Superior temporal gyrus (tissue), 1 donor: ENCODE data around the gene ADCY5.

ENCODE experiments used
- DNase-seq: peaks from one replicate; pipeline ENCODE4 v3.0.0-alpha.2; 2016; ENCODE audit errors: extremely low spot score

ADCY5 gene

GRCh38 chr3:123386477-123387040 lies 62.3 kb downstream of the ADCY5 start:
- no peak for DNase-seq

GRCh38 chr3:123385981-123386380 lies 62.9 kb downstream of the ADCY5 start:
- no peak for DNase-seq

- DNase-seq = no peak
Observed at GRCh38 chr3:123385499-123385898, 63.4 kb downstream of the ADCY5 start.

GRCh38 chr3:123385001-123385401 lies 63.9 kb downstream of the ADCY5 start:
- no peak for DNase-seq

- DNase-seq = no peak
Observed at GRCh38 chr3:123384256-123384655, 64.6 kb downstream of the ADCY5 start.

GRCh38 chr3:123383091-123384053 lies 65.5 kb downstream of the ADCY5 start:
- no peak for DNase-seq

GRCh38 chr3:123380261-123380660 lies 68.6 kb downstream of the ADCY5 start:
- no peak for DNase-seq

GRCh38 chr3:123379041-123379830 lies 69.7 kb downstream of the ADCY5 start:
- DNase-seq = no peak

GRCh38 chr3:123378409-123378915 lies 70.4 kb downstream of the ADCY5 start:
- no peak for DNase-seq

GRCh38 chr3:123377243-123377740 lies 71.6 kb downstream of the ADCY5 start:
- DNase-seq = no peak

GRCh38 chr3:123376451-123377242 lies 72.2 kb downstream of the ADCY5 start:
- no peak for DNase-seq

- no peak for DNase-seq
Observed at GRCh38 chr3:123375014-123375940, 73.6 kb downstream of the ADCY5 start.

- no peak for DNase-seq
Observed at GRCh38 chr3:123374016-123374415, 74.9 kb downstream of the ADCY5 start.

GRCh38 chr3:123373474-123373987 lies 75.4 kb downstream of the ADCY5 start:
- no peak for DNase-seq

- DNase-seq = no peak
Observed at GRCh38 chr3:123372686-123373473, 76.0 kb downstream of the ADCY5 start.

- no peak for DNase-seq
Observed at GRCh38 chr3:123371859-123372685, 76.8 kb downstream of the ADCY5 start.

- DNase-seq = no peak
Observed at GRCh38 chr3:123371426-123371825, 77.5 kb downstream of the ADCY5 start.

- DNase-seq = no peak
Observed at GRCh38 chr3:123370819-123371218, 78.1 kb downstream of the ADCY5 start.
